NCI-H510A (cell line): ENCODE results near the gene PROSER3.

Experiments used
- DNase-seq: peaks from one replicate; lab custom pipeline; 2025; lab: John Stamatoyannopoulos, UW

Gene PROSER3

DNA sequence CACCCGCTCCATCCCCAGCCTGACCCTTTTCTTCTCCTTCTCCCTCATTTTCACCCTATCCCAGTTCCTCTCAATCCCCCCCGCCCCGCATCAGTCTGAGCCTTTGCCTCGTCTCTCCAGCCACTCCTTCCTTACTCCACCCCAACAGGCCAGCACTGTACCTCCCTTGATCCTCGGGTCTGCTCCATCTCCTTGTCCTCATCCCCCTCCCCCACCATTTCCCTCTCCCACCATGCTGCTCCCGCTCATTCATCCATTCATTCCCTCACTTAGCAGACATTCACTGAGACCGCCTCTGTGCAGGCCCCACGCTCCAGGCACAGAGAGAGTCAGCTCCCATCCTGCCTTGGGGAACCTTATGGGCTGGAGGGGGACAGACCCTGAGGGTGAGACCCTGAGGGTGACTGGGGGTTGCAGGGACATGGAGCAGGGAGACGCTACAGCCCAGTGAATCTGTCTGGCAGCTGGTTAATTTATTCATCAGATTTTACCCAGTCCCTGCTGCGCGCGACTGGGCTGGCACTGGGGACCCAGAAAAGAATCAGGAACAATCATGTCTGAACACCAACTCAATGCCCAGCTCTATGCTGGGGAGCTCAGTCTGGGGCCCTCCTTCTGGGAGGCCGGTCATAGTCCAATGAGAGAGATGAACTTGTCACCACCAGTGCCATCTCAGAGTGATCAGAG is 18.3 kb downstream of the PROSER3 start:
- DNase-seq, result no peak

DNA sequence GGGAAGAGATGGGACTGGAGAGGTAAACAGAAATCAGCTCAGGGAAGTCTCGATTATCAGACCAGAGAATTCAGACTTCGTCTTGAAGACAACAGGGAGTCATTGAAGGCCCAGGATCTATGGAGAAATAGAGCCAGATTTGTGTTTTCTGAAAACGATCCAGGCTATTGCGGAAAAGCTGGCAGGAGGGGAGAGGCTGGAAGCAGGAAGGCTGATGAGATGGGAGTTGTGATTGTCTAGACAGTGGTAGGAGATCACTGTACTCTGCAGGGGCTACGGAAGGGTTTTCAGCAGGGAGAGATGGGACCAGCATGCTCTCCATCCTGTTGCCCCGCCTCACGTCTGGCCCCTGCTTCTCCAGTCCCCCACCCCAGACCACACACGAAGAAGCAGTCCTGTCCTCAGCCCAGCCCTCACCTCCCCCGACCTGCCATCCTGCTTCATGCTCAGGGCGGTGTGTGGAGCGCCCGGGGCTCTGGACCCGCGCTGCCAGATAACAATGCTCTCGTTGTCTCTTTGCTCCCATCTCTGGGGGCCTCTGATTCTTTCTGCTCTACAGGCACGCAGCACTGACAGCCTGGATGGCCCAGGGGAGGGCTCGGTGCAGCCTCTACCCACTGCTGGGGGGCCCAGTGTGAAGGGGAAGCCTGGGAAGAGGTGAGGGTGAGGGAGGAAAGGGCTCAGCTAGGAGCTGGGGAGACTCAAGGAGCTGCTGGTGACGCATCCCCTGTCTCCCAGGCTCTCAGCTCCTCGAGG is 19.3 kb downstream of the PROSER3 start:
- DNase-seq, result no peak

DNA sequence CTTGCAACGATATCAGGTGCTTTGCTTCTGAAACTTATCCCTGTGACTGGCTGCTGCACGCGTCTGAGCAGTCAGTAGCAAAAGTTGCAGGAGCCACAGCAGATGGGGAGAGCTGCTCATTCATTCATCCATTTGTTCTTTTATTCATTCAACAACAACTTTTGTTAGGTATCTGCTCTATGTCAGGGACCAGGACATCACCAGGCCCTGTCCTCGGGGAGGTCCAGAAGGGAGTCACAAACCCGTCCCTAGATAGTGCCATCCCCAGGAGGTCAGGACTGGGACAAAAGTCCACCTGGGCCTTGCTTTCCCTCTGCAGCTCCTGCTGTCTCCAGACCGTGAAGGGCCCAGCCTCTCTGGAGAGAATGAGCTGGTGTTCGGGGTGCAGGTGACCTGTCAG is 20.0 kb downstream of the PROSER3 start:
- DNase-seq, result no peak

DNA sequence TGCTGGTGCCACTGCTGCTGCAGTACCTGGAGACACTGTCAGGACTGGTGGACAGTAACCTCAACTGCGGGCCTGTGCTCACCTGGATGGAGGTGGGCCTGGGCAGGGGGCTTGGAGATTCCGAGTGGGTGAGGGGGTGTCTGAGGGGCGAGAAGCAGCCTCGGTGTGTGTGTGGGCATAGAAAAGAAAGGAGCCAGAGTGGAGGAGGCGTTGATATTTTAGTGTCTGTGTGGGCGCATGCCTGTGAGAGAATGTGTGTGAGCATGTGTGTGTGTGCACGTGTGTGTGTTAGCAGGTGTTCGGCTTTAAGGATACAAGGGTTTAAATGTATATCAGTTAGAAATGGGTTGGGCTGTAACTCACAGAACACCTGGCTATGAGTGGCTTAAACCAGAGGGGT is 21.1 kb downstream of the PROSER3 start:
- no peak for DNase-seq

- no peak for DNase-seq
Observed at GRCh38 chr19:35780058-35780457, 22.1 kb downstream of the PROSER3 start.

GRCh38 chr19:35780717-35781116 is 22.7 kb downstream of the PROSER3 start:
- DNase-seq, result no peak

- DNase-seq, result no peak
Observed at GRCh38 chr19:35781650-35782049, 23.7 kb downstream of the PROSER3 start.

GRCh38 chr19:35782589-35782988 is 24.6 kb downstream of the PROSER3 start:
- DNase-seq, result no peak

DNA sequence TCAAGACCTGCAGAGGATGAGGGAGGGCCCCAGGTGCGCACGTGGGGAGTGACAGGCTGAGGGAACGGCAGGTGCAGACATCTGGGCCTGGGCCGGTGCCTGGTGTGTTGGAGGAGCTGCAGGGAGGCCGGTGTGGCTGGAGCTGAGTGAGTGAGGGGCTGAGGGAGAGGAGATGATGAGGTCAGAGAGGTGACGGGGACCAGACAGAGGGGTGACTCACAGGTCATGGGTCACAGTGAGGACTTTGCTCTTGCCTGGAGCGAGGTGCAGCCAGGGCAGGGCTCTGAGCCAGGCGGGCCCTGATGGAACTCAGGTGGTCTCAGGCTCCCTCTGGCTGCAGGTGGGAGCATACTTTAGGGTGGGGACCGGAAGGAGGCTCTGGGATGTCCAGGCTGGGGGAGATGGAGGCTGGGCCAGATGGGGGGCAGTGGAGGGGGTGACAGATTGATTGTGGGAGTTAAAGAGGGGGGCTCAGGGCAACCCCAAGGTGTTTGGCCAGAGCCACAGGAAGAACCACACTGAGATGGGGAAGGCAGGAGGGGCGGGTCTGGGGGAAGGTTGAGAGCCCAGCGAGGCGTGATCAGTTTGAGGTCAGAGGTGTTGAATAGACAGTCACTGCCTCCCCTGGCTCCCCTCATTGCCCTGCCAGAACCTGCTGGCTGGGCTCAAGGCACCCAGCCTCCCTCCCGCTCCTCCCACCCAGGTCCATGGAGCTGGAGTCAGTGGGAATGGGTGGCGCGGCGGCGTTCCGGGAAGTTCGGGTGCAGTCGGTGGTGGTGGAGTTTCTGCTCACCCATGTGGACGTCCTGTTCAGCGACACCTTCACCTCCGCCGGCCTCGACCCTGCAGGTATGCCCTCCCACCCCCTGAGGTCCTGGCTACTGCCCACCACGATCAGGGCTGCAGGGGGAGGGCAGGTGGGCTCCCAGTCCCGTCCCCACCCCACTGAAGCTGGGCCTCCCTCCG is 25.8 kb downstream of the PROSER3 start:
- DNase-seq, result no peak

- no peak for DNase-seq
Observed at GRCh38 chr19:35784503-35785338, 26.7 kb downstream of the PROSER3 start.

GRCh38 chr19:35785339-35785627 is 27.3 kb downstream of the PROSER3 start:
- DNase-seq, result no peak

- DNase-seq, result no peak
Observed at GRCh38 chr19:35786299-35787160, 28.6 kb downstream of the PROSER3 start.

- DNase-seq, result no peak
Observed at GRCh38 chr19:35787227-35787799, 29.3 kb downstream of the PROSER3 start.

- no peak for DNase-seq
Observed at GRCh38 chr19:35788205-35788960, 30.4 kb downstream of the PROSER3 start.

- DNase-seq, result no peak
Observed at GRCh38 chr19:35789195-35789977, 31.4 kb downstream of the PROSER3 start.

DNA sequence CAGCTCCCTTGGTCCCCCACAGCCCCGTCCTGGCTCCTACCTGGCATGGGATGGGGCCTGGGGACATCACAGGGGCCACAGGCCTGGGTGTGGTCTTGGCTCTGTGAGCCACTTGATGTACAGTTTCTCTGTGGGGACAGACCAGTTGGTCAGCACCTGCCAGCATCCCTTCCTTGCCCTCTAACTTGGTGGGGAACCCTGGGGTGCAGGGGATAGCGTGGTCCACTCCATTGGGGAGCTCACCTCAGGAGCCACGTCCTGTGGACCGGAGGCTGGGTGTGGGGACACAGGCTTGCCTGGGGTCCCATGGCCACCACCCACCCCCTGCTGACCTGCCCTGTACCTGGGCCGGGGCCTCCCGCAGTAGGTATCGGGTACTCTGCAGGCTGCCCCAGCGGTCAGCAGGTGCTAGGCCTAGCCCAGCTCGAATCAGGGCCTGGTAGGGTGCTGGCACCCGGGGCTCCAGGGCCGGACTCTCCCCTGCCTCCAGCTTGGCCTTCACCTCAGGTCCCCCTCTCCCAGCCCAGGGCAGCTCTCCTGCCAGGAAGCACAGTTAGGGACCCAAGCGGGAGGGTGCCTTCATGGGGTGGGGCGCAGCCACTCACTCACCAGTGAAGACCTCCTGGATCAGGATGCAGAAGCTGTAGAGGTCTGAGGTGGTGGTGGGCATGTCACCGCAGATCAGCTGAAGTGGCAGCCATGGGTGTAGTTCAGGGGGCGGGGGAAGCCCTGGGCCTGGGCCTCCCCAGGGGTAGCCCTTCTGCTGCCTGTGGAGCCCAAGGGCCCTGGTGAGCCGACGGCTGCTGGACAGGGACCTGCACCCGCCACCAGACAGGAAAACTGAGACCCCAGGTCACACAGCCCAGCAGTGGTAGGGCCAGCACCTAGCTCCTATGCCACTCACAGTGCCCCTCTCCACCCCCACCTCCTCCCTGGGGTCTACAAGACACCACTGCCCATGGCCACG is 32.3 kb downstream of the PROSER3 start:
- no peak for DNase-seq

GRCh38 chr19:35790981-35791813 is 33.2 kb downstream of the PROSER3 start:
- DNase-seq, result no peak
